HG02678 (cell line): ENCODE results near the gene ADPRH.
A peak's percentile ranks its signal among the peaks of the same experiment; 100 is the strongest.
"Not testable (repeated sequence)": the region's sequence is repeated elsewhere in the genome, so short reads cannot be mapped to it uniquely, and the experiment has no call there.

ENCODE experiments used
- ATAC-seq: cut with Tn5 transposase; IDR thresholded peaks from one replicate; pipeline ENCODE4 v1.9.1; 2021; ENCODE audit warnings: mild to moderate bottlenecking, moderate library complexity; ENCODE audit not compliant: unreplicated experiment

ADPRH gene

GRCh38 chr3:119559441-119559963 is 19.8 kb upstream of the ADPRH start, which contains the start of gene CD80:
CD80 (minus strand) TSS chr3:119559614; CDS start chr3:119557728, 1,886 bp downstream.
- peak; percentile 62 for ATAC-seq

GRCh38 chr3:119560160-119560559 is 19.1 kb upstream of the ADPRH start:
- ATAC-seq, result no peak

GRCh38 chr3:119562307-119562961 is 16.9 kb upstream of the ADPRH start:
- peak; percentile 72 for ATAC-seq

- ATAC-seq, result not testable (repeated sequence)
These were observed 16.0 kb upstream of the ADPRH start for GRCh38 chr3:119563334-119563733.

- no peak for ATAC-seq
These were observed 10.1 kb upstream of the ADPRH start for GRCh38 chr3:119569156-119569555.

- peak; percentile 56 for ATAC-seq
These were observed 9.1 kb upstream of the ADPRH start for GRCh38 chr3:119570229-119570628.

GRCh38 chr3:119571230-119571629 is 8.1 kb upstream of the ADPRH start:
- ATAC-seq, result no peak

- ATAC-seq, result no peak
These were observed 7.6 kb upstream of the ADPRH start for GRCh38 chr3:119571688-119572087.

GRCh38 chr3:119575507-119575906 is 3.8 kb upstream of the ADPRH start:
- ATAC-seq, result no peak

- ATAC-seq, result peak; percentile 74
These were observed 922 bp downstream of the ADPRH start for GRCh38 chr3:119580067-119580760.

- peak; percentile 37 for ATAC-seq
These were observed 2.9 kb downstream of the ADPRH start for GRCh38 chr3:119582178-119582577.

- ATAC-seq, result no peak
These were observed 5.9 kb downstream of the ADPRH start for GRCh38 chr3:119585208-119585607.

- no peak for ATAC-seq
These were observed 6.7 kb downstream of the ADPRH start for GRCh38 chr3:119585856-119586570.

- ATAC-seq, result no peak
These were observed 7.5 kb downstream of the ADPRH start for GRCh38 chr3:119586733-119587172.

- peak; percentile 57 for ATAC-seq
These were observed 8.8 kb downstream of the ADPRH start for GRCh38 chr3:119588112-119588511.

- no peak for ATAC-seq
These were observed 9.9 kb downstream of the ADPRH start for GRCh38 chr3:119589102-119589773.

- ATAC-seq, result no peak
These were observed 11.4 kb downstream of the ADPRH start for GRCh38 chr3:119590706-119591105.

GRCh38 chr3:119592861-119593260 is 13.6 kb downstream of the ADPRH start:
- no peak for ATAC-seq

- no peak for ATAC-seq
These were observed 14.8 kb downstream of the ADPRH start for GRCh38 chr3:119594066-119594465.

GRCh38 chr3:119594929-119595328 is 15.6 kb downstream of the ADPRH start:
- ATAC-seq, result not testable (repeated sequence)
